Colon (tissue), 2 donors: ENCODE data around the gene RPS14.

Experiments used
- FAIRE-seq: peaks from 2 replicates; lab custom pipeline; 2012; peaks lifted over from hg19 to GRCh38; lab: Jason Lieb, UNC
- donor health status: control.
- donor health status: control.

The RPS14 gene

DNA sequence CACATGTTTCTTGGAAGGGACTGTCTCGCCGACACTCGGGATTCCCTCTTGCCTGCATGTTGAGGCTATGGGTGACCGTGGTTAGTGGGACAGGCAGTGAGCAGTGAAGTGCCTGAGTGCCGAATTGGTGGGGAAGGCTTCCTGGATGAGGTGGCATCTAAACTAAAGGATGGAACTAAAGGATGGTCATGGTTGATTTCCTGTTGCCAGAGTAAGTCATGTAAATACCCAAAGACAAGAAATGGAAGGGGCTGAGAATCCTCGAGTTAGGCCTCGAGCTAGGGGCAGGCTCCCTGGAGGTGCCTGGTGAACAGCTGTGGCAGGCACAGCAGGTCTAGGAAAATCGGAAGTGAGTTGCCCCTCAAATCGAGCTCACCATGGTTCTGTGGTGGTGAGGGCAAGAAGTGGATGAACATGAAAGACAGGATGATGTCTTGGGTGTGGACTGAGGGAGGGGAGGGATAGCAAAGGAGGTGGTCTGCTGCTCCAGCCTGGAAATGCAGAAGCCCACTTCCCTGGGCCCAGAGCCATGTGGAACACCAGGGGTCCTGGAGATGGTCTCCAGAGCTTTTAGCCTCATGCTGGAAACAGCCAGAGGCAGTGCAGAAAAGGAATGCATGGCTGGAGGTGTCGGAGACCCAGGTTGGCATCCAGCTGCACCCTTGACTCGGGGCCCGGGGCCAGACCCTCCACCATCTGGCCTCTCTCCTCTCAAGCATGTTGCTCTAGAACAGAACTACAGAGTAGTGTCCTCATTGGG, 49.0 kb downstream of the RPS14 start:
- FAIRE-seq: no peak

DNA sequence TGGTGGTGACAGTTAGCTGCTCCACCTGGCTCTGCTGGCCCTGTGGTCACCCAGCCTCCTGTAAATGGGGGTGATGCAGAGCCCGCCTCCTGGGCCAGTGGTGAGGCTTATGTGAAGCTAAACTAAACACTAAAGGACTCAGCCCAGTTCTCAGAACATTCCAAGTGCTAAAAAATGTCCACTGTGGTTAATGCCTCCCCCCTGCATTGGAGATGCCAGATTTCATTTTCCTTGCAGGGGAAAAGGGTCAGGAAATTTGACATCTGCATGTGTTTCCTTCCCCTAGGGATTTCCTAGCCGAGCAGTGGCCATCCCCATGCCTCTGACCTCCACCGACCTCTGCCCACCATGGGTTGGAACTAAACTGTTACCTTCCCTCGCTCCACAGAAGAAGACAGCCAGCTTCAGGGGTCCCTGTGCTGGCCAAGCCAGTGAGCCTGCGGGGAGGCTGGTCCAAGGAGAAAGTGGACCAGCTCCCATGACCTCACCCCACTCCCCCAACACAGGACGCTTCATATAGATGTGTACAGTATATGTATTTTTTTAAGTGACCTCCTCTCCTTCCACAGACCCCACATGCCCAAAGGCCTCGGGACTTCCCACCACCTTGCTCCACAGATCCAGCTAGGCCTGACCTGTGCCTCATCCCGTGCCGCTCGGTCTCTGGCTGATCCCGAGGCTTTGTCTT, 49.9 kb downstream of the RPS14 start:
- FAIRE-seq: no peak

DNA sequence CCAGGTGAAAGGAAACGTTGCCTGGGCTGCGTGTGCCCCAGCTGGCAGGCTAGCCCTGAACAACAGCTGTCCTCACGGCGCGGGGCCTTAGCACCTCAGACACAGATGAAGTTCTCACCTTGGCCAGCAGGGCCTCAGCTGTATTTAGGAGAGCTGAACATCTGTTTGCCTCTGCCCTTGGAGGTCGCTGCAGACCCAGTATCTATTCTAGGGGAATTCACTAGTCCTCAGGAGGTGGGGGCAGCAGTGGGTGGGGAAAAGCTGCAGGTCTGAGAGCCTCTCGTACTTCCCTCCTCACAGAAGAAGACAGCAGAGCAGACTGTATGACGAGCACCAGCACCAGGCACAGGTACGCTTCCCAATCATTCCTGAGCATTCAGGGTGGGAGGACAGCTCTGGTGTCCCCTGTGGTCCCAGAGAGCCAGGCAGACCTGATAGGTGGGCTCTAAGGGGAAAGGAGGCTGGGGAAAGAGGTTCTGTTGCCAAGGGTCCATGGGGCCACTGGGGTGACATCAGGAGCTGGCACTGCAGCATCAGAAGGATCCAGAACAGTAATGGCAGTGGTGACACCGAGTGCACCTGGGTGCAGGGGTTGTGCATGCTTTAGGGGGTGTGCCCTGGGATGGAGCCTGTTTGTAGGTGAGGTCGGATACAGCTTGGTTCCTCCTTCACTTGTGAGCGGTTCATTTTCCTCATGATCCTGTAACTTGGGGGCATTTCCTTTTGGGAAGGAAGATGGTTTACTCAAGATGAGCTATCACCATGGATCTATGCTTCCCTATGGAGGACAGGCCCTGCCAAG, 50.6 kb downstream of the RPS14 start:
- FAIRE-seq: no peak

DNA sequence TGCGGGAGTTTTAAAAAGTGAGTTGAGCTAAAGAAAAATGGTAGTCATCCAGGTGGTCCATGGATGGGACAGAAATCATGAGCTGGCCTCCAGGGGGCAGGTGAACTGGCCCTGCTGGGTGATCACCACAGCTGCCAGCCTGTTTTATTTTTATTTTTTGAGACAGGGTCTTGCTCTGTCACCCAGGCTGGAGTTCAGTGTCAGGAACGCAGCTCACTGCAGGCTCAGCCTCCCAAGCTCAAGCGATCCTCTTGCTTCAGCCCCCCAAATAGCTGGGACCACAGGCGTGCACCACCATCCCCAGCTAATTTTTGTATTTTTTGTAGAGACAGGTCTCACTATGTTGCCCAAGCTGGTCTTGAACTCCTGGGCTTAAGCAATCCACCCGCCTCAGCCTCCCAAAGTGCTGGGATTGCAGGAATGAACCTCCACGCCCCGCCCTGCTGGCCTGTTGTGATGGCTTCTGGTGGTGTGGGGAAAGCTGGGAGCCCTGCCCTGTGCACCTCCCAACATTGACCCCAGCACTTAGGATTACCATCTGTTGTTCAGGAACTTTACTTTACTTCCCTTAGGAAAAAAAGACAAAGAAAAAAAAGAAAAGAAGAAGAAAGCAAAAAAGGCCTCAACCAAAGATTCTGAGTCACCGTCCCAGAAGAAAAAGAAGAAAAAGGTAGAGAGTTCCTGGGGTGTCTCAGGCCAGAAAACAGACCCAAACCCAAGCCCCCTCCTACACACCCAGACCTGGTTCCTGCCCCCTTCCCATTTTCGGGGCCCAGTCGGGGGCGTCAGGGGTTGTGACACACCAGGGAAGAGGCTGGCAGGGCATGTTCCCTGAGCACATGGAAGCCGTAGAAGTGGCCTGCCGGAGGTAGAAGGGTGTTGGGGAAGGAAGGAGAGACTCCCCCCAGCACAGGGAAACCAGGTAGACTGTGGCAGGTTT, 51.5 kb downstream of the RPS14 start:
- no peak for FAIRE-seq

DNA sequence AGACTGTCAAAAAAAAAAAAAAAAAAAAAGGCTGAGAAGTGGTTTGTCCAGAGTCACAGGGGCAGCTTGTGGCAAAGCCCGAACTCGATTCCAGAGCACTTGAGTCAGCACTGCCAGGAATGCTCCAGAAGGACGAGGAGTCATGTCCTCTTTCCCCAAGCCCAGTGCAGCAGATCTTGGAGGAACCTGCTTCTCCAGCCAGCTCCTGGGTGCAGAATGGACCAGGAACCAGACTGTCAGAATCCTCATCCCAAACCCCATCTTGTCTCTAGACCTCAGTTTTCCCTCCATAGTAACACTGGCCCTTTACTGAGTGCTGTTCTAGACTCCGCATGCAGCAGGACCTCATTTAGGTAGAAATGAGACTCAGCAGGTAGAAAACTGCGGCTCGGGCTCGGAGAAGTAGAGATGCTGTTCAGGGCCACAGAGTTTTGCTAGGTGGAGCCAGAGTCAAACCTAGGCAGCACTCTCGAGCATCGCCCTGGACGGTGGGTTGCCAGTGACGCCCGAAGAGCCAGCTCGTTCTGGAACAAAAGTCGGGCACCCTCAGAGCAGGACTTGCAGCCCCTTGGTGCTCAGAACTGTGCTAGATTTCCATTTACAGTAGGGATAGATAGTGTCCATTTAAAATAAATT, 52.3 kb downstream of the RPS14 start:
- FAIRE-seq: no peak

DNA sequence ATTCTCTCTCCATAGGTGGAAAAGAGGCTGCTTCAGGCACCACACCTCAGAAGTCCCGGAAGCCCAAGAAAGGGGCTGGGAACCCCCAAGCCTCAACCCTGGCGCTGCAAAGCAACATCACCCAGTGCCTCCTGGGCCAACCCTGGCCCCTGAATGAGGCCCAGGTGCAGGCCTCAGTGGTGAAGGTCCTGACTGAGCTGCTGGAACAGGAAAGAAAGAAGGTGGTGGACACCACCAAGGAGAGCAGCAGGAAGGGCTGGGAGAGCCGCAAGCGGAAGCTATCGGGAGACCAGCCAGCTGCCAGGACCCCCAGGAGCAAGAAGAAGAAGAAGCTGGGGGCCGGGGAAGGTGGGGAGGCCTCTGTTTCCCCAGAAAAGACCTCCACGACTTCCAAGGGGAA, 53.3 kb downstream of the RPS14 start:
- no peak for FAIRE-seq

DNA sequence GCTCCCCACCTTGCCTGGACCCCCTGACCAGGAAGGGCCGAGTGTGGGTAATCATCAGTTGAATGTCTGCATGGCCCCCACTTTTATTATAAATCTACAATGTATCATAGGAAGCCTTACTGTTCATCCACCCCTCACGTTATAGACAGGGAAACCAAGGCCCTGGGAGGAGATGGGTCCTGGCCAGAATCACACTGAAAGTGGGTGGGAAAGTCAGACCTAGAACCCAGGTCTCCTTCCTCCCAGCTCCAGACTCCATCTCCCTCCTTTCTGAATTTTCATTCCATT, 53.9 kb downstream of the RPS14 start:
- FAIRE-seq: no peak

DNA sequence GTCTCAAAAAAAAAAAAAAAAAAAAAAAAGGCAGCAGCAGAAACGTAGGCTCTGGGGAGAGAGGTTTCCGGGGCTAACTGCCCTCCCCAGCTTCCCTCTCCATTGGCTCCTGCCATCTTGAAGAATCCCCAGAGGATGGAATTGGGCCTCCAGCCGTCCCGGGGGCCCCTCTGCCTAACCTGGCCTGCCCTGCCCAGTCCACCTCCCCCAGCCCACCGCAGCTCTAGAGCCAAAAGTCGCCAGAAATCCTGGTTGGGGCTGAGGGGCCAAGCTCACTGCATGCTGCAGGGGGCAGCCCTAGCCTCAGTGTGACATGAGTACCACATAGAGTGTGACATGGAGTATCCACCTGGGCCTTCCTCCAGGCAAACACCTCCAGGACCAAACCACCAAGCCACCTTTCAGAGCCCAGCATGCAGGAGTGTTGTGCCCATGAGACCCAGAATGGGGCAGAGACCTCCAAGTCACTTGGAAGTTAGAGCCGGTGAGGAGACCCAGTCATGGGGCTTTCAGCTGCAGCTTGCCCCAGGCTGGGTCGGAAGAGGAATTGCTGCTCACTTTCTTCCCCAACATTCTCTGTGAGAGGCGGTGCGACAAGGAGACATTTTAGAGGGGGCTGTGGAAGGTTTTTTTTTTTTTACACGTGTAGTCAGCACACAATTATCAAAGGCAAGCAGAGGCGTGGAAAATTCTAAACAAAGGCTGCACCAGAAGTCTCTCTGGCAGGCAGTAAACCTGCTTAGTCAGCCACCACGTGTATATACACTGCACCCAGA, 54.4 kb downstream of the RPS14 start:
- FAIRE-seq: no peak

DNA sequence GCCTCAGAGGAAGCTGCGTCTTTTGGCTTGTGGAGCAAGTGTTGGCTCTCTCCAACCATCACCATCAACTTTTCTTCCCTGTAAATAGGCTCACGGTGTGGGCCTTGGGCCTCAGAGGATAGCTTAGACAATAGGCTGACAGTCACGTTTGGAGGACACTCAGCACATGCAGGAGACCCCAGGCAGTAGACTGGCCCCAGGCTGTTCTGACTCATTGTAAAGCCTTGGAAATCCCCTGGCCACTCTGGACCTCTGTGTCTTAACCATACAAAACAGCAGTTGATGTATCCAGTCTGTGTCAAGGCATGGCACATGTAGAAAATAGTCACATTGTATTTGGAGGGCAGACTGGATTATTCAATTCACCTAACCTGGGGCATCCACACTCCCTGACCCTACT, 55.4 kb downstream of the RPS14 start:
- no peak for FAIRE-seq

DNA sequence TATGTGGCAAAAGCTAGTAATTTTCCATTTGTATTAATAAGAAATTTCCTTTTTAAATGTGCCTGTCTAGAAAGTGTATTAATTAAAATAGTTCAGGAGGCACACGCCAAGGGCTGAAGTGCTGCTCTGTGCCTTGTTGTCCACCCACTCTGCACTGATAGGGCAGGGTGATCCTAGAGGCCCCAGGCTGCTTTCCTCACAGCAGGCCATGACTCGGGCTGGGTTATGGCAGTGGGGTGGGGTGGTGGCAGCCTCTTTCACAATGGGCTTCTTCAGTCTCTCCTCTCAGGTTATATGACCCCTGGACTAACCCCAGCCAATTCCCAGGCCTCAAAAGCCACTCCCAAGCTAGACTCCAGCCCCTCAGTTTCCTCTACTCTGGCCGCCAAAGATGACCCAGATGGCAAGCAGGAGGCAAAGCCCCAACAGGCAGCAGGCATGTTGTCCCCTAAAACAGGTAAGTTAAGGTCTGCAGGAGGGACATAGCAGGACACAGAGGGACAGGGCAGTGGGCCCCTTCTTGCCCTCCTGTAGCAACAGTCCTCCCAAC, 56.4 kb downstream of the RPS14 start:
- no peak for FAIRE-seq

DNA sequence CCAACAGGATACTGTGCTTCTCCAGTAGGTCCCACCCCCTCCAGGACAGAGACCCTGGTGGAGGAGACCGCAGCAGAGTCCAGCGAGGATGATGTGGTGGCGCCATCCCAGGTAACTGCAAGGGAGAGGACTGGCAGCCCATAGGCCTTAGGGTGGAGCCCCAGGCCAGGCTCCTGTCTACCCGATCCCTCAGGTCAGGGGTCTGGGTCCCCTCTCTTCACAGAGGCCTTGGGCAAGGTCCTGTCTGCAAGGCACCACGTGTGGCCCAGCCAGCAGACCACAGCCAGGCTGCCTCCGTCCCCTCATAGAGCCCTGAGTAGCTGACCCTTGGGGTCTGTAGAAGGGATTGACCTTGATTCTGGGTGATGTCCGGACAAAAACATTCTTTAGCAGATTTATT, 56.9 kb downstream of the RPS14 start:
- FAIRE-seq: no peak
